Measurements from ENCODE around the gene SMPDL3B.

The SMPDL3B gene

DNA sequence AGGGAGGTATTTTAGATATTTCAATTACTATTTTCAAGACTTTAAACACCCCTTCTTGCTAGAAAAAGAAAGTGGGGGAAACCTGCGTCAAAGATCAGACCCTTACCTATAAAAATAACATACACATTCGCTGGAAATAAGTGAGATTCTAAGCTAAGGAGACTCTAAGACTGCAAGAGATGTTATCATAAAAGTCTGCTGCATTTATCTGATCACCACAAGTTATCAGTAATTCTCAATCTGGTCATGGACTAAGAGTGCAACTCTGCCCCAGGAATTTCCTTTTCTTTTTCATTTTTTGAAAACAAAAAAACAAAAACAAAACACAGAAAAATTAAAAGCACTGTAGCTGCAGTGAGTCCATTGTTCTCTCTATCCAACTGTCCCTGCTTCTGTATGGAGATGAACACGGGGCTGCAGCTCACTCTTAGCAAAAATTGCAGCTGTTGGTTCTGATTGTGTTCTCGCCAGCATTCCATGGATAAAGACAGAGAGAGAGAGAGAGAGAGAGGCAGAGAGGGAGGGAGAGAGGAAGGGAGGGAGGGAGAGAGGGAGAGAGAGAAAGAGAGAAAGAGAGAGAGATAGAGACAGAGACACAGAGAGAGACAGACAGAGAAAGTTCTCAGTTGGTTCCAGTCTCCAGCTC is 39.1 kb downstream of the SMPDL3B start:
- TF ChIP-seq, protein P1, sequence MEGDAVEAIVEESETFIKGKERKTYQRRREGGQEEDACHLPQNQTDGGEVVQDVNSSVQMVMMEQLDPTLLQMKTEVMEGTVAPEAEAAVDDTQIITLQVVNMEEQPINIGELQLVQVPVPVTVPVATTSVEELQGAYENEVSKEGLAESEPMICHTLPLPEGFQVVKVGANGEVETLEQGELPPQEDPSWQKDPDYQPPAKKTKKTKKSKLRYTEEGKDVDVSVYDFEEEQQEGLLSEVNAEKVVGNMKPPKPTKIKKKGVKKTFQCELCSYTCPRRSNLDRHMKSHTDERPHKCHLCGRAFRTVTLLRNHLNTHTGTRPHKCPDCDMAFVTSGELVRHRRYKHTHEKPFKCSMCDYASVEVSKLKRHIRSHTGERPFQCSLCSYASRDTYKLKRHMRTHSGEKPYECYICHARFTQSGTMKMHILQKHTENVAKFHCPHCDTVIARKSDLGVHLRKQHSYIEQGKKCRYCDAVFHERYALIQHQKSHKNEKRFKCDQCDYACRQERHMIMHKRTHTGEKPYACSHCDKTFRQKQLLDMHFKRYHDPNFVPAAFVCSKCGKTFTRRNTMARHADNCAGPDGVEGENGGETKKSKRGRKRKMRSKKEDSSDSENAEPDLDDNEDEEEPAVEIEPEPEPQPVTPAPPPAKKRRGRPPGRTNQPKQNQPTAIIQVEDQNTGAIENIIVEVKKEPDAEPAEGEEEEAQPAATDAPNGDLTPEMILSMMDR (IDR thresholded peaks at IDR 0.05) = no peak

DNA sequence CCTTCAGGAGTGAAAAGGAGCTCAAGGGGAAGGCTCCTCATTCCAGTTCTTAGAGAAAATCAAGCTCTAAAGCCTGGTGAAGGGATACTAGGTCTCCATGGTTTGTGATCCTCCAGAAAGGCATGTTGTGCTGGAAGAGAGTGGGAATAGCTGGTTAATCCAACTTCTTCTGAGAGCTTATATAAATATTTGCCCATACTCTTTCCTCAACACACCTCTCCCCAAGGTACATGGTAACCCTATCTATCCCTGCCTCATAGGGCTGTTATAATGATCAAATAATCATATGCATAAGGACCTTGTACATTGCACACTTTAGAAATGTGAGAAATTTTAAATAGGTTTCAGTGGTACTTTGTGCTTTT is 39.6 kb downstream of the SMPDL3B start:
- TF ChIP-seq, protein P1 (IDR thresholded peaks at IDR 0.05) = no peak

DNA sequence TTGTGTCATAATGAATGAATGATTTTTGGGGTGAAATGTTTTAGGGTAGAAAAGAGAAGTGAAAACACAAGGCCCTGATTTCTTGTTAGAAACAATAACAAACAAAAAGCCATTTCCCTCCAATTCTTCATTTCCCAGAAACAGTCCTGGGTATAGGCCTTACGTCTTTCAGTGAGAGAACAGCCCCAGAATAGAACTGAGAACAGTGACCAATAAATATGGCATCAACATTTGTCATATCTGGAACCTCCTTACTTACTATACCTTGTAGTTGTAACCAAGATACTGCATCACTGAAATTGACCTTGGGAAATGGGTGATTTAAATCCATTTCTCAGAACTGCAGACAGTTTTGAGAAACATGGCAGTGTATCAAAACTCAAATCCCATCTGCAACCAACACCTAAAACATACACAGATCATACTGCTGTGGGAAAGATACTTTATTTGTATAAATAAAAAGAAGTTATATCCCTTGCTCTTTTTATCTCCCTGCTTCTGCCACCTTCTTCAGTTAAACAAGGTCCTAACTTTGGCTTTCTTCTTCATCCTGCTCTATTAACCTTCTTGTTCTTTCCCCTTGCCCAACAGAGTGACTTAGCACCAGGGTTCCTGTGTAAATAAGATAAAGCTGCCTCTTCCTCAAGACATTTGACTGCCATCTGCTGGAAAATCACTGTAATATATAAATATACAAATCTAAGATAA is 44.5 kb downstream of the SMPDL3B start:
- TF ChIP-seq, protein P1 (IDR thresholded peaks at IDR 0.05) = peak; percentile 63

DNA sequence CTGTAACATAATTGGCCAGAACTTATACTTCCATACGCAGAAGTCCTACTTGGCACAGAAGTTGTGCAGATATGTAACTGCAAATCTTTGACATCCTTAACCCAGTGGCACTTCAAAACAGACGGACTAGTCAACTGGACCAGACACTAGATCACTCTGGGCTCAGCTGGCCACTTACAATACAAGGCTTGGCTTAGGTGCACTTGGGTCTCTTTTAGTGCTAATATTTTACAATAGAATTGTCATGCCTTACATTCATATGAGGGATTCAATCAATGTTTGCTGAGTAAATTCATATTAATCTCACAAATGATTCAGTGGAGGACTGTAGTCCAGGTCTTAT is 45.0 kb downstream of the SMPDL3B start:
- TF ChIP-seq, protein P1 (IDR thresholded peaks at IDR 0.05) = no peak; the same call in 1 of the 2 replicates

DNA sequence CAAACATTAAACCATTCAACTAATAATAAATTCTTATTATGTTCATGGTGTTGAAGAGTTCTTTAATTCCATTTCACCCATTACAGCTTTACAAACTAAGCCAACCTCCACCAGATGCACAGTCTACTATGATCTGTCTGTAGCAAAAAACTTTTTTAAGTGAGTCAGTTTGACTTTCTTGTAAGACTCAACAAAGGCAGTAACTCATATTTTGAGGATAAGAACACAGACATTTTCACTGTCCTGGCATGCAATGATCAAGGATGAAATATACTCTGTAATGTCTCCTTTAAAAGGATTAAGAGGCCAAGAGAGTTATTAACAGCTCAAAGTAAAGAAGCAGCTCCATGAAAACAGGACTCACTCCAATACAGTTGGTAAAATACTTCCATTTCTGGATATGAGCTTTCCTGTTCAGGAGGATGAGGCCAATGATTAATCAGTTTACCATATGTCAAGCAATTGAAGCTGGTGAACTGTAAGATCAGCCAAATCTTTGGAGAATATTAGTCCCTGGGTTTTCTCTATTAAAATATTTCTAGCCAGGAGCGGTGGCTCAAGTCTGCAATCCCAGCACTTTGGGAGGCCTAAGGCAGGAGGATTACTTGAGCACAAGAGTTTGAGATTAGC is 45.5 kb downstream of the SMPDL3B start:
- TF ChIP-seq, protein P1 (IDR thresholded peaks at IDR 0.05) = no peak

DNA sequence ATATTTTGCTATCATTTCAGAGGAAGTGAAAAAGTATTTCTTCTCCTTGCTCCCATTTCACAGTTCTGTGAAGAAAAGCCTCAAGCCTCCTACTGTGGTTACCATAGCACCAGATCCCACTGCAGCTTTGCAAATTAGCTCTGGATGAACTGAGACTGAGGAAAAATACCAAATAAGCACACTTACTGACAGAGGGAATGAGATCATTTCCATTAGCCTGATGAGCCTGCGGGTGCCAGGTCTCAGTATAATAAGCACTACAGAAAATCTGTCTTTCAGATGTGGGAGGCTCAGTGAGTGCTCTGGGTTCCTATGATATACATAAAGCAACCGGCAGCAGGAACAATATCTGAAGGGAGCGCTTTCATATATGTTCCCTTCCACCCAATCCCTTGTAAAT is 46.3 kb downstream of the SMPDL3B start:
- TF ChIP-seq, protein P1 (IDR thresholded peaks at IDR 0.05) = no peak

DNA sequence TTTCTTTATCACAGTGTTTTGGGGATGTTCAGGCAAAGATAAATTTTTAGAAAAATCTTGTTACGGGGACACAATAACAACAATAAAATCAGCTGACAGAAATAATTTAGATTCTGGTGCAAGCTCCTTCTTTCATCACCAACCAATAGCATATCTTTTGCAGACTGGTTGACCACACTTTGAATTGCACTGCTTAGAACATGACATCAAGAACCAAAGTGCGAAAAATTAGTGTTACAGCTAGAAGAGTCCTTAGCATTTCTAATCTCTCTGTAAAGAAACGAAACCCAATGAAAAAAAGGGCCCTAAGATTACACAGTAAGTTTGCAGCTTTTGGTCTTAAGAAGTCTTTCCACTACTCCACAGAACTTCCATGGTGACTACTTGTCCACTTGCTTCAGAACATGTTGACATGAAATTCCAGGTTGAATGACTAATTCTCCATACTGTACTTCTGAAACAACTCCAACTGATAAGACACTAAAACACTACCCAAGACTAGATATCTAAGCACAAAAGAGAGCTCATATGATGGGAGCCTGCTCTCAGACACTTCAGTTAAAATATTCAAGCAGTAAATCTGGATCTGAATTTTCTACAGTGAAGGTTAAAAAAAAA is 56.2 kb downstream of the SMPDL3B start:
- TF ChIP-seq, protein P1 (IDR thresholded peaks at IDR 0.05) = no peak

All from LNCAP (cell line).